Neural cell (in vitro differentiated cells): ENCODE measurements around the gene PXDN.

Experiments used
- CTCF ChIP-seq: fragments of 450-650 bp; IDR thresholded peaks from 2 replicates; pipeline ENCODE4 v1.5.1; 2014; ENCODE audit warnings: antibody characterized with exemption, mild to moderate bottlenecking, moderate library complexity; ENCODE audit not compliant: poor library complexity, severe bottlenecking
- MXI1 ChIP-seq: fragments of 450-650 bp; conservative IDR thresholded peaks from 2 replicates; pipeline ENCODE4 v1.6.1; 2014; ENCODE audit warnings: antibody characterized with exemption, mild to moderate bottlenecking; ENCODE audit not compliant: poor library complexity, severe bottlenecking
- RAD21 ChIP-seq: fragments of 450-650 bp; conservative IDR thresholded peaks from 2 replicates; pipeline ENCODE4 v1.6.1; 2014; ENCODE audit warnings: antibody characterized with exemption, mild to moderate bottlenecking, moderate library complexity

DNA sequence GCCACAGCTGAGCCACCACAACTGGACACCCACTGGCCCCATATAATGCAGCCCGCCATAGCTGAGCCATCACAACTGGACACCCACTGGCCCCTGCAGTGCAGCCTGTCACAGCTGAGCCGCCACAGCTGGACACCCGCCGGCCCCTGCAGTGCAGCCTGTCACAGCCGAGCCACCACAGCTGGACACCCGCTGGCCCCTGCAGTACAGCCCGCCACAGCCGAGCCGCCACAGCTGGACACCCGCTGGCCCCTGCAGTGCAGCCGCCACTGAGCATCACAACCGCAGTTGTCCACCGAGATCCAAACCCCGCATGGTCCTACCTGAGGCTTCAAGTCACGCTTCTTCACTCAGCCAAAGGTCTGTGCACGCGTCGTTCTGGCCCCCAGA is 134.2 kb downstream of the PXDN start:
- TF ChIP-seq CTCF = no peak
- TF ChIP-seq MXI1 = no peak
- no peak for TF ChIP-seq RAD21
